Stimulated activated CD4-positive, alpha-beta T cell treated with anti-CD3 and anti-CD28 coated beads, Interleukin-4, amount 100 ng/mL, for 48 hours (primary cell): ENCODE data around the gene CSTF2.

ENCODE experiments used
- DNase-seq, 2 donors: peaks; one replicate each; pipeline ENCODE4 v3.0.0-alpha.2; 2020; ENCODE audit warnings: low read depth in 2 of 2

CSTF2 gene

GRCh38 chrX:100871594-100872560 lies 51.7 kb downstream of the CSTF2 start:
- DNase-seq: no peak

GRCh38 chrX:100874325-100874724 lies 54.1 kb downstream of the CSTF2 start, which contains the start of gene NOX1:
NOX1 (minus strand) TSS chrX:100874359; CDS start chrX:100874139, 220 bp downstream.
- no peak for DNase-seq

GRCh38 chrX:100880368-100880767 lies 60.2 kb downstream of the CSTF2 start:
- no peak for DNase-seq

- DNase-seq: no peak
Measured at GRCh38 chrX:100883654-100884053, 63.5 kb downstream of the CSTF2 start.
